GM18520 (cell line): Measurements from ENCODE around the gene MYL2.
A peak's percentile ranks its signal among the peaks of the same experiment; 100 is the strongest.

Source experiments
- ATAC-seq: cut with Tn5 transposase; IDR thresholded peaks from one replicate; pipeline ENCODE4 v1.9.1; 2021; ENCODE audit not compliant: unreplicated experiment

MYL2 gene

GRCh38 chr12:110930348-110931314 is 10.3 kb upstream of the MYL2 start:
- ATAC-seq, result no peak

- ATAC-seq, result no peak
Observed at GRCh38 chr12:110929818-110930217, 9.4 kb upstream of the MYL2 start.

DNA sequence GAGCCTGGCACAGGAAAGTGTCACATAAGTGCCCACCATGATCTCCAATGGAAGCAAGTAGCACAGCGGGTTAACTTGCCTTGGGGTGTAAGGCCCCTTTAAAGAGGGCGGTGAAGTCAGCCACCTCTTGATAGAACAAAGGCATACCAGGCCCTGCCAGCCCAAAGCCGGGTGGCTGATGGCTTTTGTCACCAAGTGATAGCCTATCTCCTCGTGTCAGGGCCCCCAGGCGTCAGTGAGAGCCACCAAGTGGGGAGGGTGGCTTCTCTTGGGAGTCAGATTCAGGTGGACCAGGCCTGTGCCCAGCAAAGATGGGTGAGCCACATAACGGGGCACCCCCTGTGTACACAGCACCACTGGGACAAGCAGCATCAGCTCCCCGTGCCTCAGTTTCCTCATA is 8.3 kb upstream of the MYL2 start:
- no peak for ATAC-seq

- no peak for ATAC-seq
Observed at GRCh38 chr12:110927546-110927945, 7.2 kb upstream of the MYL2 start.

GRCh38 chr12:110923692-110924334 is 3.4 kb upstream of the MYL2 start:
- no peak for ATAC-seq

- ATAC-seq, result no peak
Observed at GRCh38 chr12:110923192-110923591, 2.8 kb upstream of the MYL2 start.

GRCh38 chr12:110922652-110923051 is 2.3 kb upstream of the MYL2 start:
- no peak for ATAC-seq

DNA sequence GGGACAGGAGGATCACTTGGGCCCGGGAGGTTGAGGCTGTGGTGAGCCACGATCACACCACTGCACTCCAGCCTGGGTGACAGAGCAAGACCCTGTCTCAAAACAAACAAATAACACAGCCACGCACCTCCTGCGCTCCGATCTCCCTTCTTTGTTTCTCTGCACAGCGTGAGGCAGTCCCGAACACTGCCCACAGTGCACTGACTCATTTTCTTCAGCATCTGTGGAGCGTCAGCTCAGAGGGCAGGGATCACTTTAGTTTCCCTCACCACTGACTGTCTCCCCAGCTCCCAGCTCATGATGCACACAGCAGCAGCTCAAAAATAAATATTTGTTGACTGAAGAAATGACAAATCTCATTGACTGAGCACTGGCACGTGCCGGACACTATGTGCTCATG is 883 bp upstream of the MYL2 start:
- no peak for ATAC-seq

DNA sequence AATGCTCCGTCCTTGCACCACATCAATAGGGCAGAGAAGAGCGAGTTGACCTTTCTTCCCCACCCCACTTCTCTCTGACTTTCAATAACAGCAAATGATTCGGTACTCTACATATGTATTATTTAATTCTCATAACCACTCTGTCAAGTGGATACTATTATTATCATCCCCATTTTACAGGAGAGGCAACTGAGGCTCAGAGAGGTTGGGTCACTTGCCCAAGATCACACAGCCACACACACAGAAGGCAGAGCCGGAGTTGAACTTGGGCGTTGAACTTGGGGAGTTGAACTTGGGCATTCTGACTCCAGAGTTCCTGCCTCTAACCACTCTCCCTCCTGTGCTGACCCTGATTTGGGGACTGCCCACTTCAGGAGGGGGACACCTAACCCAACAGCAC is 659 bp downstream of the MYL2 start:
- ATAC-seq, result no peak

- no peak for ATAC-seq
Observed at GRCh38 chr12:110917961-110918360, 2.4 kb downstream of the MYL2 start.

- no peak for ATAC-seq
Observed at GRCh38 chr12:110917467-110917866, 2.9 kb downstream of the MYL2 start.

- no peak for ATAC-seq
Observed at GRCh38 chr12:110916295-110916875, 4.0 kb downstream of the MYL2 start.

GRCh38 chr12:110913119-110914056 is 7.0 kb downstream of the MYL2 start:
- ATAC-seq, result peak; percentile 96

GRCh38 chr12:110912263-110912662 is 8.1 kb downstream of the MYL2 start:
- ATAC-seq, result no peak

GRCh38 chr12:110908377-110909152 is 11.8 kb downstream of the MYL2 start:
- ATAC-seq, result no peak

DNA sequence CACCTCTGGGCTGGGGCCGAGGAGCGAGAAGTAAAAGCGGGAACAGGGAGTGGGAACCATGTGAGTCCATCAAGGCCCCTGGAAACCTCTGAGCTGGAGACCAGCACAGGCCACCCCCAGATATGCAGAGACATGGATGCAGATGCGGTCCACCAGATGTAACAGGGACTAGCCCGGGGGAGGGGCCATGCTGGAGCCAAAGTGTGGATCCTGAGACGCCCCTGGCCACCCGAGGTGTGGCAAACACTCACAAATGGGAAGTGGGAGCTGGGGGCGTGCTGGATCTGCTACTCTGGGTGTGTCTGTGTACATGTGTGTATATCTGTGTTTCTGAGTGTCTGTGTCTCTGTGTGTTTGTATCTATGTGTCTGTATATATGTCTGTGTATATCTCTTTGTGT is 12.8 kb downstream of the MYL2 start:
- no peak for ATAC-seq

GRCh38 chr12:110906985-110907384 is 13.4 kb downstream of the MYL2 start:
- no peak for ATAC-seq

GRCh38 chr12:110906516-110906915 is 13.9 kb downstream of the MYL2 start:
- ATAC-seq, result no peak

DNA sequence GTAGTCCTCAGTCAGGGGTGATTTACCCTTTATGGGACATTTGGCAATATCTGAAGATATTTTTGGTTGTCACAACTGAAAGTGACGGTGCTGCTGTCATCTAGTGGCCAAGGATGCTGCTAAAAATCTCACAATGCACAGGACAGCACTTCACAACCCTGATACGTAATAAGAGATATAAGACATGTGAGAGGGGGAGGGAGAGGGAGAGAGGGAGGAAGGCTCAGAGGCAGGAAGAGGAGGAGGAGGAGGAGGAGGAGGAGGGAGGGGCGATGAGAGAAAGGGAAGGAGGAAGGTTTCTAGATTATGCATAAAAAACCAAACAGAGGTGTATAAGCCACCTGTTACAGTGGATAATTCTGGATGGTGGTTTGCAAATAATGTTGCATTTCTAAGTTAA is 14.3 kb downstream of the MYL2 start:
- ATAC-seq, result no peak

DNA sequence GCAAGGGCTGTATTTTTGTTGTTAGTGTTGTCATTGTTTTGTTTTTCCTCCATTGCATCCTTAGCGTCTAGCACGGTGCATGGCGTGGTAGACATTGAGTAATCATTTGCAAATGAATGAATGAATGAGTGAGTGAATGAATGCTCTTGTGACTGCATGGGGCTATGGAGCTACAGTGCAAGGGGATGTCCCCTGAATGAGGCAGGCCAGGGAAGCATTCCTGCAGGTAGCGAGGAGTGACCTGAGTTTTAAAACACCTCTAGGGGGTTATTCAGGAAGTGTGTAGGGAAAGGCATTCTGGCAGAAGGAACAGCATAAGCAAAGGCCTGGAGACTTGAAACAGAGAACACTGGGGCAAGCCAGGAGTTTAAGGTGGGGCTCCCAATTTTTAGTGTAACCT is 16.9 kb downstream of the MYL2 start:
- no peak for ATAC-seq
